ENCODE results near the gene FNBP1L.
A peak's percentile ranks its signal among the peaks of the same experiment; 100 is the strongest.

Gene FNBP1L

DNA sequence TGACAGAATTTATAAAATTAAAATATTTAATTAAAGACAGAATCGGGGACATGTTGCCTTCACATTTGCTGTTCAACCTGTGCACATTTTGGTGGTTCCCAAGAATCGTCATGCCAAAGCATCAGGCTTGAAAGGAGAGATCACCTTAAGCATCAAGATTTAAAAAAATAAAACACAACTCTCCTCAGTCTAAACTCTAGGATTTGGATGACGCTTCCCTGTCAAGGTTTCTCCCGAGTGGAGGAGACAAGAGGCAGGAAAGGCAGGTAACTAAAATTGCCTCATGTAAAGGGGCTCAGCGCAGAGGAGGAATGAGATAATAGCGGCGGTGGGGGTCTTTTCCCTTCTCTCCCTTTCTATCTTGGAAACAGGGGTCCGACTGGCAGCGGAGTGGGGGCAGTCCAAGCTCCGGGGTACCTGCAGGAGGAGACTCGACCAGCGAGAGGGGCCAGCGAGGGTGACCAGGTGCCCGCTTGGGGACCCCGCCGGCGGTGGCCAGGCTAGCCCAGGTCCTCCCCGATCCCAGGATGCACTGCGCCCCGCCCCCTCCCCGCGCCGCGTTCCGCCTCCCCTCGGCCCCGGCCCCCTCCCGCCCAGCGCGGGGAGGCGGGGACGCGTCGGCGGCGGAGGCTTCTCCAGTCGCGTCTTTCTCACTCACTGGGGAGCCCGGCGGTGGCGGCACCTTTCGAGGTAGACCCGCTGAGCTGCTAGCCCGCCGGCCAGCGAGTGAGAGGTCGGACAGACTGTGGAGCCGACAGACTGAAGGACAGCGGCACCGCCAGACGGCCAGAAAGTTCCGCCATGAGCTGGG lies at the start of gene FNBP1L:
Gene FNBP1L, plus strand, starts transcription at position 638 of the 811 bp plus-strand sequence. Its CDS starts 164 bp downstream, at position 802.
- DNase-seq (ENCODE audit: low read depth in 3 of 3) = peak; percentile 41 to 51 (median 42)

DNA sequence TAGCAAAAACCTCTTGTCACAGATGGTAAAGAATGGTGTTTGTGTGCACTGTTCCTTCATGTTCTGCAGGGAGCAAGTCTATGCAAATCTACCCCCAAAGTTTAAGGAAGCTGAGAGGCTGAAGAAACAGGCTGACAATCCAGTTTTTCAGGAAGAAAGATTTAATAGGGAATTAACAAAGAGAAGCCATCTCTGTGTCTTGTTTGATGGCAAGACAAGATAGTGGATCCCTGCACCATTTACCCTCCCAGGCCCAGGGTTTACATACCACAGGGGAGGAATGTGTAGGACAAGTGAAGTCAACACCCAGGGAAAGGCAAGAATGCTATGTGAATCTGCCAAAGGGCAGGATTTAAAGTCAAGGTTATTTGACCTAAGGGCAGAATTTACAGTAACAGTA lies 48.1 kb upstream of the FNBP1L start:
- no peak for DNase-seq (ENCODE audit: low read depth in 3 of 3)

DNA sequence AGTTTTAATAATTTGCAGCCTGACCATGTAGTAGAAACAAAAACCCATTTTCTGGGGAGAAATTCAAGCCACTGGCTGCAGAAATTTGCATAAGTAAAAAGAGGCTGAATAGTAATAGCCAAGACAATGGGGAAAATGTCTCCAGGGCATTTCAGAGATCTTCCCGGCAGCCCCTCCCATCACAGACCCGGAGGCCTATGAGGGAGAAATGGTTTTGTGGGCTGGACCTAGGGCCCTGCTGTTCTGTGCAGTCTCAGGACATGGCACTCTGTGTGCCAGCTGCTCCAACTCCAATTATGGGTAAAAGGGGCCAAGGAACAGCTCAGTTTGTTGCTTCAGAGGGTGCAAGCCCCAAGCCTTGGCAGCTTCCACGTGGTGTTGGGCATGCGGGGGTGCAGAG lies 39.7 kb upstream of the FNBP1L start:
- DNase-seq (ENCODE audit: low read depth in 3 of 3) = no peak

- no peak for DNase-seq (ENCODE audit: low read depth in 3 of 3)
Observed at GRCh38 chr1:93411000-93411399, 36.9 kb upstream of the FNBP1L start.

DNA sequence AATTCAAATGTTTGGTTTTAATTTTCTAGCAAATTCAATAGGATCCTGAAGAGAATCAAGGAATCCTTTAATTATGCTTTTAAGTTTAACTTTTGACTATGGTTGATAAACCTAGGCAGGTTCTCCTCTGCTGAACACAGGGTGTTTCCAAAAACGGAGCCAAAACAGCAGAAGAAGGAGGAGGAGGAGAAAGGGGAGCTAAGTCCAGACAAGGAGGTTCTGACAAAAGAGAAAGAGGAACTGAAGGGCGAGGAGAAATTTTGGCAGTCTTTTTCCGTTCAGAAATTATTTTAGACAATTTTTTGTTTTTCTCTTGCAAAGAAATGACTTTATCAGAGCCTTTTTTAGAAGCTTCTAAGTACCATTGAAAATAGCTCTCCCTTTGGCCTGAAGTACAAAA lies 33.2 kb upstream of the FNBP1L start:
- no peak for DNase-seq (ENCODE audit: low read depth in 3 of 3)

DNA sequence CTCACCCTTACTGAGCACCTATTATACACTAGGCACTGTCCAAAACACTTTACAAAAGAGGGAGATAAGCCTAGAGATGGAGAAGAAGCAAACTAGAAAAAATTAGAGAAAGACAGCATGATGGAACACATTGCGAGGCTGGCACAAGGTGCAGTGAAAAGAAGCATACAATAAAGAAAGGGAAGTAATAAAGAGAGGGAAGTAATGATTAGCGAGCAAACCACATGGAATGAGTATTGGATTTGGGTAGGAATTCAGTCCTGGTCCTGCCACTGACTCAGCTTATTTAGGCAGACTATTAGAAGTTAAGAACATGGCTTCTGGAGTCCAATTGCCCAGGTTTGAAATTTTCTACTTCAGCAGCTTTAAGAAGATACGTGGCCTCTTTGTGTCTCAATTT lies 32.6 kb upstream of the FNBP1L start:
- no peak for DNase-seq (ENCODE audit: low read depth in 3 of 3)

DNA sequence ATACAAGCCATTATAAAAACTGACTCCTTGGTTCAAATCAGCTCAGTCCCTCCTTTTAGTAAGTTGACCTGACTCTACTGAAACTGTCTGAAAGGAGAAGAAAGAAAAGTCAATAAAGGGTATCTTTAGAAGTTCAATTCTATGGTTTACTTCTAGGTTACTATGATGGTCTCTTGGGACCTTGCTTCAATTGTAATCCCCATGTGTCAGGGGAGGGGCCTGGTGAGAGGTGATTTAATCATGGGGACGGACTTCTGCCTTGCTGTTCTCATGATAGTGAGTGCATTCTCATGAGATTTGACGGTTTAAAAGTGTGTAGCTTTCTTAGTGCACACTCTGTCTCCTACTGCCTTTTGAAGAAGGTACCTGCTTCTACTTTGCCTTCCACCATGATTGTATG lies 31.7 kb upstream of the FNBP1L start:
- no peak for DNase-seq (ENCODE audit: low read depth in 3 of 3)

DNA sequence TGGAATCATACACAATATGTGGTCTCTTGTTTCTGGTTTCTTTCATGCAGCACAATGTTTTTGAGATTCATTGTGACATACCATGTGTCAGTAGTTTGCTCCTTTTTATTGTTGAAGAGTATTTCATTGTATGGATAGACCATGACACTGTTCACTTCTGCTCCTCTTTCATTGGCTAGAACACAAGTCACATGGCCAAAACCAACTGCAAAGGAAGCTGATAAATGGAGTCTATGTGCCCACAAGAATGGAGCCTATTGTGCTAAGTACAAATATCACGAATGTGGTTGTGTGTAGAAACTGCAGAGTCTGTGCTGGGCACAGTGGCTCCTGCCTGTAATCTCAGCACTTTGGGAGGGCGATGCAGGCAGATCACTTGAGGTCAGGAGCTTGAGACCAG lies 28.6 kb upstream of the FNBP1L start:
- DNase-seq (ENCODE audit: low read depth in 3 of 3) = no peak

DNA sequence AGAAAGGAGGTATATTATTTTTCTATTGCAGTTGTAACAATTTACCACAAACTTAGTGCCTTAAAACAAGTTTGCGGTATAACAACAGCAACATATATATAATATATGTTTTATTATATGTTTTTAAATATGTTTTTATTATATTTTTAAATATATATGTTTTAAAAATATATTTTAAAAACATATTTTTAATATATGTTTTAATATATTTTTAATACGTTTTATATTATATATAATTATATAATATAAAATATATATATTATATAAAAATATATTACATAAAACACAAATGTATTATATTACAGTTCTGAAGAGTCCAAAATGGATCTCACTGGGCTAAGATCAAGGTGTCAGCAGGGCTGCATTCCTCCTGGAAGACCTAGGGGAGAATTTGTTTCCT lies 27.5 kb upstream of the FNBP1L start:
- DNase-seq (ENCODE audit: low read depth in 3 of 3) = no peak

DNA sequence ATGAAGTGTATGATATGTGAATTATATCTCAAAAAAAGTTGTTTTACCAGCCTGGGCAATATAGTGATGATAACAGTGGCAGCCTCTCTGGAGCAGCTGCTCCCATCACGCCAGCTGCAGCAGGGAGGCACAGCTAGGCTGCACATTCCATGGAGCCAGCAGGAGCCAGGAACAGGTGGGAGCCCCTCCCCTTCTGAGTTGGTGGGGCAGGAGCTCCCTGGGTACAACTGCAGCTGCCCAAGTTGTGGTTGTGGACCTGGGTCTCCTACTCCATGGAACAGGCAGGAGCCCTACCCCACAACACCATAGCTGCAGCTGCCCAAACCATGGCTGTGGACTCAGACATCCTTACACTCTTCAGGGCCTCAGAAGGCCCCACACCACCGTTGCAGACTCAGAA lies 21.7 kb upstream of the FNBP1L start:
- DNase-seq (ENCODE audit: low read depth in 3 of 3) = no peak

DNA sequence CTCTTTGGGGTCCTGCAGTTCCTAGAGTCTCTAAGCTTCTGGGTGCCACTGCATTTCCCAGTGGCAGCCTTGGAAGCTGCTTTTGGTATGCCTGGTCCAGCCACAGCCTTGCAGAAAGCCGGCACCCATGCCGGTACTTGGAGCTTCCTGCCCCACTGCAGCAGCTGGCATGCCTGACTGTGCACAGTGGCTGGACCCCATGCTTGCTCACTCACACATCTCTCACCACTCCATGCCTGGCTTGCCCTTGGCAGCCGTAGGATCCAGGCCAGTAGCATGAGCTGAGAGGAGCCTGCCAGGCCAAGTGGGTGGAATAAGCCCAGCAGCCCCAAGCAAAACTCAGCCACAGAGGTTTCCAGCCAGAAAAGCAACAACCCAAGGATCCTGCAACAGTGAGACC lies 20.3 kb upstream of the FNBP1L start:
- no peak for DNase-seq (ENCODE audit: low read depth in 3 of 3)

- DNase-seq (ENCODE audit: low read depth in 3 of 3) = no peak
Observed at GRCh38 chr1:93433407-93433961, 14.4 kb upstream of the FNBP1L start.

- no peak for DNase-seq (ENCODE audit: low read depth in 3 of 3)
Observed at GRCh38 chr1:93434088-93434487, 13.8 kb upstream of the FNBP1L start.

DNA sequence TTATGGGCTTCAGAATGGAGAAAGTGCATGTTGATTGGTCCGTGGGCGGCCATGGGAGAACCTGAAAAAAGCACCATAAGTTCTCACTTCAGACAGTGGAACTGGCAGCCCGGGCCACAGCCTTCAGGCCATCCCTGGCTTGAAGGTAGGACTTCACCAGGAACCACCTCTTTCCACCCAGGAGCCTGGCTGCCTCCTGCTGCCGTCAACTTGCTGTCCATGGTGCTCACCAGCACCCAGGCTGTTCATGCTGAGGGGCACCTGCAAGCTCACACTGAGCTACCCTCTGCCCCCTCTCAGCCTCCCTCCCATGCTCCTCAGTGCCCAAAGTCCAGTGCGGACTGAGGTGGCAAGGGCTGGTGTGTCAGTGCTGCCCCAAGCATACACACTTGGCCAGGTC lies 12.9 kb upstream of the FNBP1L start:
- no peak for DNase-seq (ENCODE audit: low read depth in 3 of 3)

GRCh38 chr1:93435443-93435842 lies 12.5 kb upstream of the FNBP1L start:
- no peak for DNase-seq (ENCODE audit: low read depth in 3 of 3)

- DNase-seq (ENCODE audit: low read depth in 3 of 3) = no peak
Observed at GRCh38 chr1:93436496-93436895, 11.4 kb upstream of the FNBP1L start.

DNA sequence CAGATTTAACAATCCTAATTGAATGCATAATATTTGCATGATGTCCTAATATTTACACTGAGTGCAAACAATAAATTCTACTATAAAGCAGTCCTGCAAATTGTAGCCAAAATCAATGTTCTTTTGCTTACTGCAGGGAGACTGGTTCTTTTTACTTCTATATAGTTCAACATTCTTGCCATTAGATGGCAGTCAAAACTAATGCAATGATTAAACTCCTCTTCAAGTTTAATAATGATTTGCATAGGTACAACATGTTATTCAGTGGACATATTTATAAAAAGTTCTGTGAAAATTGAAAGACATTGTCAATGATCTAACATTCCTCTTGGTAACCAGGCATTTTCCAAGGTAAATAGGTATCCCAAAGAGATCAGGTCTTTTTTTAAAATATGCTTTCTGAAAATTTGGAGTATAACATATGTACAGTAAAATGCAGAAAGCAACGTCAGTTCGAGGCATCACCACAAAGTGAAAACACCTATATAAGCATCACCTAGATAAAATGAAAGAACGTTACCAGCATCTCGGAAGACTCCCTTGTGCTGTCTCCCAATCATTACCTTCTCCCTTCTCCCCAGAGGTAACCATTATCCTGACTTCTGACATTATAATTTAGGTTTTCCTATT lies 9.8 kb upstream of the FNBP1L start:
- no peak for DNase-seq (ENCODE audit: low read depth in 3 of 3)

GRCh38 chr1:93438716-93439115 lies 9.2 kb upstream of the FNBP1L start:
- no peak for DNase-seq (ENCODE audit: low read depth in 3 of 3)

- no peak for DNase-seq (ENCODE audit: low read depth in 3 of 3)
Observed at GRCh38 chr1:93440272-93440671, 7.6 kb upstream of the FNBP1L start.

GRCh38 chr1:93440706-93441105 lies 7.2 kb upstream of the FNBP1L start:
- DNase-seq (ENCODE audit: low read depth in 3 of 3) = no peak

DNA sequence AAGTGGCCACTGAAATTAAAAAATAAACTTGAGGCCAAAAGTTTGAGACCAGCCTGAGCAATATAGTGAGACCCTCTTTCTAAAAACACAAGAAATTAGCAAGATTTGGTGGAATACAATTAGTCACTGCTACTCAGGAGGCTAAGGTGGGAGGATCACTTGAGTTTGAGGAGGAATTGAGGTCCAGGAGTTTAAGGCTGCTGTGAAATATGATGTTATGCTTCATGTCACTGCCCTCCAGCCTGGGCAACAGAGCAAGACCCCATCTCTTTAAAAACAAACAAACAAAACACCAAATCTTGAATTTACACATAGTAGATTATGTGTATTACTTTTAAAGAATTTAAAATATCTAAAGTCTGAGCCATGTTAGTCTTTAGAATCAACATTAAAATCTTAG lies 6.3 kb upstream of the FNBP1L start:
- no peak for DNase-seq (ENCODE audit: low read depth in 3 of 3)

DNA sequence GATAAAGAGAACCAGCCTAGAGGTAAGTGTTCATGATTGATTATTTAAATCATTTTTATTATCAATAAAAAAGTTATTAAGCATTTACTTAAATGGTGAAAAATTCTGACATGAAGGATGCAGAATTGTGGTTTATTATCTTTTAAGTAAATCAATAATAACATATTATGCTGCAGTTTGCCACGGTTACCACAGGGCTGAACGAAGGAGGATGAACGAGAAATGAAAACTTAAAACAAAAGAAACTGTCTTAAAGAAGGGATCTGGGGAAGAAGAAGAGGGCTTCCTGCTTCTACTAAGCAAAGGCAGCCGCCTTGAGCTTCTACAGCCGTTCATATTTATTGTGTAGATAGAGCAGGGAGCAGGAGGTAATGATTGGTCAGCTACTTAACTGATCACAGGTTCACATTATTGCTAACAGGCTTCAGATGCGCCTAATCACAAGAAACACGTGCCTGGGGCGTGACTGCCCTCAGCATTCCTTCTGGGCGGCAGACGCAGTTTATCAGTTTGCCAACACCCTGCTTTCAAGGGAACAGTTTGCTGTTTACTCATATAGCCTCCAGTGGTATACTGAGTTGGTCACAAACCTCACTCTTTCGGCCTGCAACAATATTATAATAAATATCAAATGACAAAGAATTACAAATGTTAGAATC lies 5.8 kb upstream of the FNBP1L start:
- DNase-seq (ENCODE audit: low read depth in 3 of 3) = no peak

DNA sequence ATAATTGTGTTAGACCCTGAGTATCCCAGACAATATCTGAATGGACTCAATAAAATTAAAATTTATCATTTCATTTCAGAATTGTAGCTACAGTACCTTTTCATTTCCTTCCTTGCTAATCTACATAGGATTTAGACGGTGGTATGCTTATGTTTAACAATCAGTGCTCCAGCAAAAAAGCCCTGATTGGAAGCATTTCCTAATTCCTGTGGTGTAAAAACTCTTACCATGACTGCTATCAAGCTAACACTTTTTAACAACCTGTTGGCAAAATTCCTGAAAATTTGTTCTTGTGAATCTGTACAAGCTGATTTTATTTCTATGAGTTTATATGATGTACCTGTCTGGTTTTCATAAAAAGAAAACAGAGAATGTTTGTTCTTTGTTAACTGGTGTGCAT lies 5.2 kb upstream of the FNBP1L start:
- no peak for DNase-seq (ENCODE audit: low read depth in 3 of 3)
